CD4-positive, CD25-positive, alpha-beta regulatory T cell (primary cell): ENCODE data around the gene CASQ2. TPM values are rescaled to one million over a fixed set of nuclear protein-coding genes. Genes with fewer than 3 reads are reported as not detected.
A peak's percentile ranks its signal among the peaks of the same experiment; 100 is the strongest.

ENCODE experiments used
- ATAC-seq, 2 donors: fragments of 150-1000 bp; cut with Tn5 transposase; one replicate each; pipeline ENCODE4 v1.10.0; 2021; ENCODE audit warnings: low read depth in 2 of 2, moderate number of reproducible peaks in 2 of 2, moderate library complexity in 1 of 2
- DNase-seq, 3 donors: peaks; one replicate each; pipeline versions ENCODE4 v3.0.0 to v3.0.0-alpha.2; 2012 to 2022; ENCODE audit warnings: mixed read lengths in 1 of 3
- H3K27ac ChIP-seq: one replicate; pipeline ENCODE4 v1.7.0; 2013; ENCODE audit warnings: mild to moderate bottlenecking, low read length; ENCODE audit not compliant: insufficient read depth, poor library complexity, severe bottlenecking
- H3K27me3 ChIP-seq: one replicate; pipeline ENCODE4 v1.7.0; 2013; ENCODE audit warnings: low read length; ENCODE audit not compliant: control insufficient read depth, insufficient read depth
- H3K36me3 ChIP-seq: one replicate; pipeline ENCODE4 v1.7.0; 2013; ENCODE audit warnings: mild to moderate bottlenecking, low read length, moderate library complexity; ENCODE audit not compliant: control insufficient read depth, insufficient read depth
- H3K4me1 ChIP-seq: 2 replicates; pipeline ENCODE4 v1.7.0; 2013; ENCODE audit warnings: mild to moderate bottlenecking, low read length; ENCODE audit not compliant: insufficient read depth, control insufficient read depth, poor library complexity, severe bottlenecking
- H3K4me3 ChIP-seq: one replicate; pipeline ENCODE4 v1.7.0; 2013; ENCODE audit warnings: low read depth, mild to moderate bottlenecking, low read length, moderate library complexity
- H3K9me3 ChIP-seq, 2 experiments: 1 replicate in 1 of 2; 2 replicates in 1 of 2; pipeline ENCODE4 v1.7.0; 2013; ENCODE audit warnings: low read length in 2 of 2, mild to moderate bottlenecking in 1 of 2, moderate library complexity in 1 of 2; ENCODE audit not compliant: control insufficient read depth in 2 of 2
- H3K27ac Mint-ChIP-seq, 3 donors: one replicate each; pipeline ENCODE4 v1.8.0; 2020 to 2022; ENCODE audit warnings: mild to moderate bottlenecking in 3 of 3, mixed read lengths in 3 of 3, moderate library complexity in 2 of 3
- H3K27me3 Mint-ChIP-seq: one replicate; pipeline ENCODE4 v1.8.0; 2022; ENCODE audit warnings: mild to moderate bottlenecking, mixed read lengths
- H3K36me3 Mint-ChIP-seq: one replicate; pipeline ENCODE4 v1.8.0; 2020; ENCODE audit warnings: mixed read lengths
- H3K4me1 Mint-ChIP-seq, 4 donors: one replicate each; pipeline ENCODE4 v1.8.0; 2020 to 2022; ENCODE audit warnings: mixed read lengths in 4 of 4, mild to moderate bottlenecking in 1 of 4
- H3K4me3 Mint-ChIP-seq, 4 donors: one replicate each; pipeline ENCODE4 v1.8.0; 2020 to 2022; ENCODE audit warnings: mild to moderate bottlenecking in 4 of 4, mixed read lengths in 4 of 4, moderate library complexity in 3 of 4
- H3K9me3 Mint-ChIP-seq, 7 donors: one replicate each; pipeline ENCODE4 v1.8.0; 2020 to 2022; ENCODE audit warnings: mixed read lengths in 7 of 7, mild to moderate bottlenecking in 3 of 7, moderate library complexity in 2 of 7
- polyA plus RNA-seq, 4 donors: library from polyadenylated mRNA; unstranded; fragments of 300-500 nt; fragmentation: Illumina TruSeq; gene quantifications; one replicate each; pipeline ENCODE4 v1.2.3, GENCODE V29; 2021
- total RNA-seq: library from RNA; stranded (reverse); gene quantifications from one replicate; pipeline ENCODE4 v1.2.3, GENCODE V29; 2022

Gene CASQ2
- total and polyA plus RNA-seq, 5 donors from 2014 or later = not detected

DNA sequence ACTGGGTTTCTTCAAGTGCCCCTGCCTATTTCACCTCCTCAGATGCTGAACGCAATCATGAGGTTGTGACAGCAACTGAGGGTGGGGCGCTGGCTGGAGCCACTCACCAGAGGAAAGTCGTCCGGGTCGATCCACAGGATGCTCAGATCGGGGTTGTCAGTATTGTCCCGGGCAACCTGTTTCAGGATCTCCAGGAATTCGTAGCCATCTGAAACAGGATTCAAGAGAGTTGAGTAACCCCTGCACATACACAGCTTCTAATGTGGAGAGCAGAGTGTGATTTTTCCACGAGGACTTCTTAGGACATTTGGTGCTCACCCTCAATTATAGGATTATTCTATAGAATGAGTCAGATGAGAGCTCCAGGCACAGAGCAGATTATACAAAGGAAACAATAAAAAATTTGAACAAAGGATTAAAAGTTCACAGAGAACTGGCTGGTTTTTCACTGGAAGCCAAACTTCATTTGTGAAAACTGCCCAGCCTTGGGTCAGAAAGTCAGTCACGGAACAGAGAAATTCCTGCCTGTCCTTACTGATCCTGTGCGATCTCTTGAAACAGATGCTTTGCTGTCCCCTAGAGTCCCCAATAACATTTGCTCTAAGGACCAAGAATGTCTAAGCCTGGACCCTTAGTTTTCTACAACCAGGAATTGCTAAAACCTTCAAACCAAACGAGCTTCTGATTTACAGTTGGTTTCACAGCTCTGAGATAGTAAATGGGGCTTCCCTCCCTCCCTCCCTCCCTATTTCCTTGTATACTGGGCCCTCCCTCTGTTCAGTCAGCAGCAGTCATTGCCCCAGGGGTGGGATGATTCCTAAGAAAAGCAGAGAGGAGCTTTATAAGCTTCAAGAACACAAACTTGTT, 63.2 kb downstream of the CASQ2 start:
- peaks cover 0 to 3% (median 0%) of the 10 kb centered on the region in 7 donors for H3K9me3 Mint-ChIP-seq
- ATAC-seq (no peak), DNase-seq (no peak)
- H3K4me3 Mint-ChIP-seq = no peak overlapping the region
- H3K4me1 Mint-ChIP-seq = no peaks in the 10 kb centered on the region
- H3K36me3 Mint-ChIP-seq = no peaks in the 10 kb centered on the region
- Histone ChIP-seq H3K4me1 (no peaks in the 10 kb centered on the region), H3K9me3 (no peaks in the 10 kb centered on the region), H3K36me3 (no peaks in the 10 kb centered on the region), H3K27me3 (peaks cover 4% of the 10 kb centered on the region), H3K4me3 (no peak overlapping the region), H3K27ac (no peak overlapping the region)
- H3K27me3 Mint-ChIP-seq = peaks cover 35% of the 10 kb centered on the region
- H3K27ac Mint-ChIP-seq = no peak overlapping the region

DNA sequence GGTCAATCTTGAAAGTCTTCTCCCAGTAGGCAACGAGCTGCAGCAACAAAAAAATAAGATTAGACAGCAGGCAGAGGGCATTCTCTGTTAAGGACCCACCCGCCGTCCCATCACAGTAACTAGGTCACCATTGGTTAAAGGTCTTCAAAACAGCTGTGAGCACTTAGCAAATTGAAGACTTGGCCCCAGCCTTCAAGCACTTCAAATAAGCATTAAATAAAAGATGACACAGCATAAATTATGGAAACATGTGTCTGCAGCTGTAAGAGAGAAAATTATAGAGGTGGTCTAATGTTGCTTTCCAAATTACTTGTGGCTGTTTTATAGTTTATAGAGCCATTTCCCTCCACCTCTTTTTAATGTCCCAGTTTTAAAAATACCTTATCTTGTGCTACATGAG, 65.6 kb downstream of the CASQ2 start:
- H3K27ac Mint-ChIP-seq = no peak overlapping the region
- H3K27ac ChIP-seq = no peak overlapping the region
- H3K27me3 ChIP-seq = peaks cover 4% of the 10 kb centered on the region
- H3K36me3 ChIP-seq = no peaks in the 10 kb centered on the region
- H3K4me1 ChIP-seq = no peaks in the 10 kb centered on the region
- no peak overlapping the region for H3K4me3 Mint-ChIP-seq
- H3K4me1 Mint-ChIP-seq = no peaks in the 10 kb centered on the region
- H3K9me3 Mint-ChIP-seq = peaks cover 0 to 2% (median 0%) of the 10 kb centered on the region in 7 donors
- no peak for ATAC-seq
- H3K9me3 ChIP-seq = no peaks in the 10 kb centered on the region
- no peak for DNase-seq
- no peak overlapping the region for H3K4me3 ChIP-seq
- no peaks in the 10 kb centered on the region for H3K36me3 Mint-ChIP-seq
- peaks cover 23% of the 10 kb centered on the region for H3K27me3 Mint-ChIP-seq

- peaks cover 16% of the 10 kb centered on the region for H3K27me3 Mint-ChIP-seq
Observed at GRCh38 chr1:115701090-115701489, 67.4 kb downstream of the CASQ2 start.

DNA sequence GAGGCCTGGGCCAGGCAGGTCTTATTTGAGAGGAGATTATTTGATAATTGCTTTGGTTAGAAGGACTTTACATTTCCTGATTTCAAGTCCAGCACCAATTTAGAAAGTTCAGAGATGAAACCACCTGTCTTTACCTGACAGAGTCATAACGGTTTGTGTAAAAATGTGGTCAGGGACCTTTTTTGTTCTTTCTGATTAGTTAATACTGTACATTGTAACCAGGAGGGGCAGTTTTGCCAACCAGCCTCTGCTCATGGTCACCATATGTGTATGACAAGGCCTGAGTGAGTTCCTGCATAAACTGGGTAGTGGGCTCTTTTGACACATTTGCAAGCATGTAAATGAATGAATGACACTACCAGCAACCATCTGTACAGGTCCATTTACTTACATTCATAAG, 70.9 kb downstream of the CASQ2 start:
- Mint-ChIP-seq H3K36me3 (no peaks in the 10 kb centered on the region), H3K4me1 (no peaks in the 10 kb centered on the region), H3K4me3 (no peak overlapping the region), H3K27ac (no peak overlapping the region), H3K27me3 (peaks cover 6% of the 10 kb centered on the region), H3K9me3 (no peaks in the 10 kb centered on the region)
- no peak for ATAC-seq
- Histone ChIP-seq H3K4me3 (no peak overlapping the region), H3K27me3 (no peaks in the 10 kb centered on the region), H3K4me1 (no peaks in the 10 kb centered on the region), H3K36me3 (no peaks in the 10 kb centered on the region), H3K9me3 (no peaks in the 10 kb centered on the region), H3K27ac (no peak overlapping the region)
- DNase-seq = no peak

More at GRCh38 chr1:115701090-115701489, 67.4 kb downstream of the CASQ2 start:
- Mint-ChIP-seq H3K36me3 (no peaks in the 10 kb centered on the region), H3K27ac (peak overlapping the region in 1 of 3 donors; percentile 4), H3K4me3 (no peak overlapping the region), H3K4me1 (no peaks in the 10 kb centered on the region), H3K9me3 (no peaks in the 10 kb centered on the region)
- no peaks in the 10 kb centered on the region for H3K9me3 ChIP-seq
- H3K36me3 ChIP-seq = no peaks in the 10 kb centered on the region
- no peaks in the 10 kb centered on the region for H3K4me1 ChIP-seq
- no peaks in the 10 kb centered on the region for H3K27me3 ChIP-seq
- ATAC-seq (no peak), DNase-seq (no peak)
- H3K27ac ChIP-seq = no peak overlapping the region
- H3K4me3 ChIP-seq = no peak overlapping the region

- no peaks in the 10 kb centered on the region for H3K9me3 ChIP-seq
- peaks cover 4% of the 10 kb centered on the region for H3K36me3 ChIP-seq
- no peaks in the 10 kb centered on the region for H3K27me3 Mint-ChIP-seq
- no peak for DNase-seq
- no peak overlapping the region for H3K27ac ChIP-seq
- H3K9me3 Mint-ChIP-seq = no peaks in the 10 kb centered on the region
- no peaks in the 10 kb centered on the region for H3K4me1 Mint-ChIP-seq
- H3K4me3 ChIP-seq = no peak overlapping the region
- H3K4me3 Mint-ChIP-seq = no peak overlapping the region
- no peaks in the 10 kb centered on the region for H3K4me1 ChIP-seq
- H3K27me3 ChIP-seq = no peaks in the 10 kb centered on the region
- ATAC-seq = no peak
- no peak overlapping the region for H3K27ac Mint-ChIP-seq
- peaks cover 3% of the 10 kb centered on the region for H3K36me3 Mint-ChIP-seq
Observed at GRCh38 chr1:115694805-115695204, 73.7 kb downstream of the CASQ2 start.

- Histone ChIP-seq H3K9me3 (no peaks in the 10 kb centered on the region), H3K4me1 (no peaks in the 10 kb centered on the region), H3K36me3 (peaks cover 4% of the 10 kb centered on the region), H3K27ac (no peak overlapping the region), H3K27me3 (no peaks in the 10 kb centered on the region), H3K4me3 (no peak overlapping the region)
- no peaks in the 10 kb centered on the region for H3K27me3 Mint-ChIP-seq
- H3K4me1 Mint-ChIP-seq = no peaks in the 10 kb centered on the region
- DNase-seq = no peak
- no peak overlapping the region for H3K4me3 Mint-ChIP-seq
- peaks cover 3% of the 10 kb centered on the region for H3K36me3 Mint-ChIP-seq
- no peak overlapping the region for H3K27ac Mint-ChIP-seq
- no peaks in the 10 kb centered on the region for H3K9me3 Mint-ChIP-seq
- ATAC-seq = no peak
Observed at GRCh38 chr1:115692224-115692623, 76.3 kb downstream of the CASQ2 start.

DNA sequence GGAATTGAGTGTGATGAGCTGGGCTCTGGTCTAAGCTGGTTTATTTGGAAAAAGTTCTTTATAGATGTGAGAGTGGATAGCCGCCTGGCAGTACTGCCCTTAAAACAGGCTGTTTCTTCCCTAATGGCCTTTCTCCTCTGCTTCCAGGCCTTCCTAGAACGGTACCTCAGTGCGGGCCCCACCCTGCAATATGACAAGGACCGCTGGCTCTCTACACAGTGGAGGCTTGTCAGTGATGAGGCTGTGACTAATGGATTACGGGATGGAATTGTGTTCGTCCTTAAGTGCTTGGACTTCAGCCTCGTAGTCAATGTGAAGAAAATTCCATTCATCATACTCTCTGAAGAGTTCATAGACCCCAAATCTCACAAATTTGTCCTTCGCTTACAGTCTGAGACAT, 77.5 kb downstream of the CASQ2 start:
- Mint-ChIP-seq H3K4me3 (no peak overlapping the region), H3K27me3 (no peaks in the 10 kb centered on the region)
- ATAC-seq = no peak

DNA sequence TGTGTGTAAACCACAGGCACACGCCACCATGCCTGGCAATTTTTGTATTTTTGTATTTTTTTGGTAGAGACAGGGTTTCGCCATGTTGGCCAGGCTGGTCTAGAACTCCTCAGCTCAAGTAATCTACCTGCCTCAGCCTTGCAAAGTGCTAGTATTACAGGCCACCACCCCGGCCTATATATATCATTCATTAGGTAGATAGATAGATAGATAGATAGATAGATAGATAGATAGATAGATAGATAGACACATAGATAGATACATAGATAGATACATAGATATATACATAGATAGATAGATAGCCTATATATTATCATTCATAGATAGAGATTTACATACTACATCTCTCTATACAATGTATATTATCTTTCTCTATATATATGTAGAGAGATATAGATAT, 80.8 kb downstream of the CASQ2 start:
- peaks cover 6% of the 10 kb centered on the region for H3K36me3 Mint-ChIP-seq
- H3K9me3 Mint-ChIP-seq = peaks cover 0 to 1% (median 0%) of the 10 kb centered on the region in 7 donors
- ATAC-seq (no peak), DNase-seq (no peak)
- no peaks in the 10 kb centered on the region for H3K27me3 Mint-ChIP-seq
- no peak overlapping the region for H3K27ac ChIP-seq
- no peaks in the 10 kb centered on the region for H3K4me1 ChIP-seq
- H3K4me3 ChIP-seq = no peak overlapping the region
- peaks cover 0 to 8% (median 0%) of the 10 kb centered on the region in 4 donors for H3K4me1 Mint-ChIP-seq
- H3K4me3 Mint-ChIP-seq = no peak overlapping the region
- no peaks in the 10 kb centered on the region for H3K9me3 ChIP-seq
- H3K27ac Mint-ChIP-seq = no peak overlapping the region
- H3K27me3 ChIP-seq = no peaks in the 10 kb centered on the region
- peaks cover 7% of the 10 kb centered on the region for H3K36me3 ChIP-seq

More for the DNA sequence above, 77.5 kb downstream of the CASQ2 start:
- H3K9me3 Mint-ChIP-seq = no peaks in the 10 kb centered on the region
- Histone ChIP-seq H3K4me3 (no peak overlapping the region), H3K4me1 (no peaks in the 10 kb centered on the region), H3K36me3 (peaks cover 4% of the 10 kb centered on the region), H3K27ac (no peak overlapping the region), H3K27me3 (no peaks in the 10 kb centered on the region), H3K9me3 (no peaks in the 10 kb centered on the region)
- H3K27ac Mint-ChIP-seq = no peak overlapping the region
- H3K4me1 Mint-ChIP-seq = no peaks in the 10 kb centered on the region
- DNase-seq = no peak
- peaks cover 3% of the 10 kb centered on the region for H3K36me3 Mint-ChIP-seq
